GM21447 (cell line): ENCODE measurements around the gene ZFP64.
"Not testable (repeated sequence)": the region's sequence is repeated elsewhere in the genome, so short reads cannot be mapped to it uniquely, and the experiment has no call there.

Source experiments
- ATAC-seq: cut with Tn5 transposase; IDR thresholded peaks from one replicate; pipeline ENCODE4 v1.9.1; 2021; ENCODE audit not compliant: unreplicated experiment

The ZFP64 gene

GRCh38 chr20:52160049-52160570 lies 31.5 kb downstream of the ZFP64 start:
- no peak for ATAC-seq

- ATAC-seq, result no peak
Observed at GRCh38 chr20:52154575-52154974, 37.0 kb downstream of the ZFP64 start.

GRCh38 chr20:52153896-52154295 lies 37.7 kb downstream of the ZFP64 start:
- no peak for ATAC-seq

GRCh38 chr20:52152921-52153320 lies 38.7 kb downstream of the ZFP64 start:
- no peak for ATAC-seq

GRCh38 chr20:52152416-52152815 lies 39.2 kb downstream of the ZFP64 start:
- no peak for ATAC-seq

GRCh38 chr20:52150440-52151258 lies 40.9 kb downstream of the ZFP64 start:
- ATAC-seq, result no peak

- no peak for ATAC-seq
Observed at GRCh38 chr20:52145587-52145986, 46.0 kb downstream of the ZFP64 start.

GRCh38 chr20:52143277-52143676 lies 48.3 kb downstream of the ZFP64 start:
- no peak for ATAC-seq

GRCh38 chr20:52142757-52143156 lies 48.8 kb downstream of the ZFP64 start:
- no peak for ATAC-seq

GRCh38 chr20:52139986-52140385 lies 51.6 kb downstream of the ZFP64 start:
- ATAC-seq, result no peak

GRCh38 chr20:52137850-52138249 lies 53.7 kb downstream of the ZFP64 start:
- no peak for ATAC-seq

GRCh38 chr20:52133714-52134113 lies 57.9 kb downstream of the ZFP64 start:
- not testable (repeated sequence) for ATAC-seq

- no peak for ATAC-seq
Observed at GRCh38 chr20:52132337-52132736, 59.2 kb downstream of the ZFP64 start.

- no peak for ATAC-seq
Observed at GRCh38 chr20:52131048-52131643, 60.4 kb downstream of the ZFP64 start.

GRCh38 chr20:52130406-52130805 lies 61.2 kb downstream of the ZFP64 start:
- ATAC-seq, result no peak

- ATAC-seq, result no peak
Observed at GRCh38 chr20:52129611-52130010, 62.0 kb downstream of the ZFP64 start.

GRCh38 chr20:52127309-52127708 lies 64.3 kb downstream of the ZFP64 start:
- no peak for ATAC-seq

- ATAC-seq, result no peak
Observed at GRCh38 chr20:52124821-52125220, 66.8 kb downstream of the ZFP64 start.

- ATAC-seq, result no peak
Observed at GRCh38 chr20:52118696-52119095, 72.9 kb downstream of the ZFP64 start.

GRCh38 chr20:52118016-52118623 lies 73.5 kb downstream of the ZFP64 start:
- no peak for ATAC-seq

- no peak for ATAC-seq
Observed at GRCh38 chr20:52110456-52110855, 81.1 kb downstream of the ZFP64 start.
